Neuronal stem cell (in vitro differentiated cells): ENCODE results near the gene IQCE.

Source experiments
- DNase-seq: peaks from one replicate; pipeline ENCODE4 v3.0.0-alpha.2; 2013; ENCODE audit warnings: low spot score
- H2AFZ ChIP-seq: one replicate; pipeline ENCODE4 v1.6.1; 2013; ENCODE audit warnings: mild to moderate bottlenecking, low read length, inconsistent platforms
- H2AK5ac ChIP-seq: 2 replicates; pipeline ENCODE4 v1.6.1; 2013; ENCODE audit warnings: low read depth, mild to moderate bottlenecking, inconsistent platforms, low read length, moderate library complexity, mixed read lengths
- H2BK120ac ChIP-seq: 2 replicates; pipeline ENCODE4 v1.6.1; 2013; ENCODE audit warnings: low read depth, mild to moderate bottlenecking, inconsistent platforms, low read length, moderate library complexity, mixed read lengths
- H2BK12ac ChIP-seq: one replicate; pipeline ENCODE4 v1.6.1; 2013; ENCODE audit warnings: low read length, inconsistent platforms
- H2BK15ac ChIP-seq: 2 replicates; pipeline ENCODE4 v1.6.1; 2013; ENCODE audit warnings: mild to moderate bottlenecking, low read length, inconsistent platforms, mixed read lengths
- H2BK5ac ChIP-seq: one replicate; pipeline ENCODE4 v1.6.1; 2013; ENCODE audit warnings: inconsistent platforms, mild to moderate bottlenecking, low read length, moderate library complexity
- H3K14ac ChIP-seq: one replicate; pipeline ENCODE4 v1.6.1; 2013; ENCODE audit warnings: low read length, inconsistent platforms
- H3K18ac ChIP-seq: 2 replicates; pipeline ENCODE4 v1.6.1; 2013; ENCODE audit warnings: low read length, inconsistent platforms
- H3K23ac ChIP-seq: 2 replicates; pipeline ENCODE4 v1.6.1; 2013; ENCODE audit warnings: low read depth, mild to moderate bottlenecking, mixed read lengths, low read length, inconsistent platforms; ENCODE audit not compliant: poor library complexity
- H3K27ac ChIP-seq: replicated peaks from 3 replicates; pipeline ENCODE4 v1.5.1; 2013; ENCODE audit warnings: low read length, inconsistent platforms
- H3K27me3 ChIP-seq, 3 experiments: 2 replicates each; pipeline ENCODE4 v1.6.1; 2013; ENCODE audit warnings: low read length in 3 of 3, mild to moderate bottlenecking in 2 of 3, inconsistent platforms in 1 of 3, low read depth in 1 of 3, mixed read lengths in 1 of 3, moderate library complexity in 1 of 3; ENCODE audit not compliant: control insufficient read depth in 3 of 3, insufficient read depth in 3 of 3
- H3K36me3 ChIP-seq, 2 donors: replicated peaks in 1 of 2; 2 replicates each; pipeline ENCODE4 v1.6.1; 2013; ENCODE audit warnings: low read length in 2 of 2; ENCODE audit not compliant: control insufficient read depth in 2 of 2, insufficient read depth in 2 of 2
- H3K4ac ChIP-seq: 2 replicates; pipeline ENCODE4 v1.6.1; 2013; ENCODE audit warnings: inconsistent platforms, mild to moderate bottlenecking, low read length, moderate library complexity
- H3K4me1 ChIP-seq, 2 donors: 1 replicate in 1 of 2; 2 replicates in 1 of 2; pipeline ENCODE4 v1.6.1; 2013; ENCODE audit warnings: low read length in 2 of 2, low read depth in 1 of 2; ENCODE audit not compliant: control insufficient read depth in 2 of 2, insufficient read depth in 1 of 2
- H3K4me2 ChIP-seq: one replicate; pipeline ENCODE4 v1.6.1; 2013; ENCODE audit warnings: mild to moderate bottlenecking, low read length, inconsistent platforms; ENCODE audit not compliant: insufficient read depth, poor library complexity, severe bottlenecking
- H3K4me3 ChIP-seq, 2 donors: 2 replicates each; pipeline ENCODE4 v1.5.1; 2013; ENCODE audit warnings: low read length in 2 of 2, mild to moderate bottlenecking in 2 of 2, inconsistent platforms in 1 of 2, moderate library complexity in 1 of 2
- H3K79me1 ChIP-seq: one replicate; pipeline ENCODE4 v1.6.1; 2013; ENCODE audit warnings: low read depth, mild to moderate bottlenecking, inconsistent platforms, low read length, moderate library complexity
- H3K9ac ChIP-seq: one replicate; pipeline ENCODE4 v1.6.1; 2013; ENCODE audit warnings: mild to moderate bottlenecking, low read depth, low read length, inconsistent platforms; ENCODE audit not compliant: poor library complexity
- H3K9me3 ChIP-seq, 2 donors: replicated peaks in 1 of 2; 2 replicates each; pipeline versions ENCODE3 to v1.6.1; 2013; ENCODE audit warnings: low read length in 2 of 2, mild to moderate bottlenecking in 2 of 2, inconsistent platforms in 1 of 2, low read depth in 1 of 2, mixed read lengths in 1 of 2, moderate library complexity in 1 of 2; ENCODE audit not compliant: control insufficient read depth in 2 of 2, insufficient read depth in 1 of 2
- H4K8ac ChIP-seq: one replicate; pipeline ENCODE4 v1.6.1; 2013; ENCODE audit warnings: low read depth, mild to moderate bottlenecking, inconsistent platforms, low read length, moderate library complexity
- H4K91ac ChIP-seq: one replicate; pipeline ENCODE4 v1.6.1; 2013; ENCODE audit warnings: low read length, low read depth, mild to moderate bottlenecking, inconsistent platforms; ENCODE audit not compliant: poor library complexity
- WGBS, 2 donors: extraction: QIAGEN DNeasy Blood & Tissue Kit; methylation state at CpG; one replicate each; pipeline ENCODE4 v1.1.7; 2013; ENCODE audit warnings: missing lambda C conversion rate in 2 of 2, mixed read lengths in 1 of 2; ENCODE audit not compliant: insufficient read length in 2 of 2, insufficient replicate concordance in 1 of 2; ENCODE audit errors: extremely low coverage in 2 of 2; 5-methylcytosine and 5-hydroxymethylcytosine counted together

Gene IQCE

DNA sequence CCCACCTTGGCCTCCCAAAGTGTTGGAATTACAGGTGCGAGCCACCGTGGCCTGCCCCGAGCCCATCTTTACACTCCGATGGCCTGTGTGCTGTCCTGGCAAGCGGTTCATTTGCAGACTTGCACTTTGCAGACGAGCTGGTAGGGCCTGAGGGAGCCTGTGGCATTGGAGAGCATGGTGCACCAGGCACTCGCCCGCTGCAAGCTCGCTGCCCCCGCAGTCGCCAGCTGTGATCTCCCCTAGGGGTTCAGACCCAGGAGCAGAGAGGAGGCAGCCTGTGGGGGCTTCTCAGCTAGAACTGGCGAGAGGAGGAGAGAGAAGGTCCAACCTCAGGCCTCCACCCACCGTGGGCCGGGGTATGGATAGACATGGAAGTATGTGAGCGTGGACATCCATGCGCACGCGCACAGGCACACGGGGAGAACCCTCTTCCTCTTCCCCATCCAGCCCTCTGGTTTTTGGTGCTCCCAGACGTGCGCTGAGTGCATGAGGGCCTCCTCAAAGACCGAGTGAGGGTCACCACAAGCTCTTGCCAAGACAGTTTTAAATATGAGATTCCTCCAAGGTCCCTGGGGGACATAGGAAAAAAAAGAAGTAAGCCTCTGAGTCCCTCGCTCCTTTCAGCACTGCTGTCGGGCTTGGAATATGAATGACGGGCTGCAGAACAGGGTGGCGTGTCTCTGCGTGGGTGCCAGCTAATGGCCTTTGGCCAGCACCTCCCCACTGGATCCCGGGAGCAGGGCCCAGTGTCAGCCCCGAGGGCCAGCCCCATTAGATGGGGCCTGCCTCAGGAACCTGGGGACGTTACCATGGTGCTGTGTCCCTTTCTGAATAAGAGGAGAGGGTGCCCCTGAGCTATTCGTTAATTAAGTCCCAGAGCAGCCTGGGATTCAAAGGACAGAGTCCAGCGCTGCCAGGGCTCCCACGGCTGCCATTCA lies 57.9 kb downstream of the IQCE start:
- peak overlapping the region; percentile 90 for H4K91ac ChIP-seq
- no peaks in the 10 kb centered on the region for H3K9me3 ChIP-seq
- no peak overlapping the region for H4K8ac ChIP-seq
- DNase-seq, result no peak
- H2AK5ac ChIP-seq, result peak overlapping the region; percentile 100
- no peak overlapping the region for H3K4me2 ChIP-seq
- H2BK15ac ChIP-seq, result peak overlapping the region; percentile 97
- peak overlapping the region; percentile 94 for H2BK5ac ChIP-seq
- H2AFZ ChIP-seq, result peak overlapping the region; percentile 79
- no CpG with 5 or more reads among the region's 33 CpGs for WGBS, 2 donors
- peak overlapping the region; percentile 63 for H3K9ac ChIP-seq
- H2BK120ac ChIP-seq, result peak overlapping the region; percentile 98
- peak overlapping the region; percentile 87 for H2BK12ac ChIP-seq
- no peaks in the 10 kb centered on the region for H3K27me3 ChIP-seq
- peak overlapping the region; percentile 95 for H3K18ac ChIP-seq
- peak overlapping the region; percentile 91 for H3K27ac ChIP-seq
- H3K23ac ChIP-seq, result peak overlapping the region; percentile 12
- H3K14ac ChIP-seq, result no peak overlapping the region
- no peak overlapping the region for H3K4me3 ChIP-seq
- H3K36me3 ChIP-seq, result no peaks in the 10 kb centered on the region
- peak overlapping the region; percentile 81 for H3K4ac ChIP-seq
- H3K4me1 ChIP-seq, result peaks cover 24 to 30% of the 10 kb centered on the region in 2 donors
- H3K79me1 ChIP-seq, result no peaks in the 10 kb centered on the region

- Histone ChIP-seq H3K14ac (peak overlapping the region; percentile 56), H3K79me1 (no peaks in the 10 kb centered on the region), H2AFZ (peak overlapping the region; percentile 79), H3K27me3 (no peaks in the 10 kb centered on the region), H4K8ac (no peak overlapping the region), H4K91ac (no peak overlapping the region), H3K9ac (peak overlapping the region; percentile 33), H3K4me3 (no peak overlapping the region), H3K9me3 (no peaks in the 10 kb centered on the region), H2BK5ac (peak overlapping the region; percentile 13), H3K36me3 (no peaks in the 10 kb centered on the region), H3K18ac (peak overlapping the region; percentile 81), H3K4me2 (no peak overlapping the region), H2AK5ac (peak overlapping the region; percentile 78), H3K4me1 (peaks cover 31 to 33% of the 10 kb centered on the region in 2 donors), H2BK120ac (peak overlapping the region; percentile 56), H2BK15ac (peak overlapping the region; percentile 40), H3K27ac (peak overlapping the region; percentile 91), H2BK12ac (no peak overlapping the region), H3K23ac (no peak overlapping the region), H3K4ac (peak overlapping the region; percentile 1)
- no peak for DNase-seq
- no CpG with 5 or more reads among the region's 22 CpGs for WGBS, 2 donors
Measured at GRCh38 chr7:2617325-2617905, 58.6 kb downstream of the IQCE start.

DNA sequence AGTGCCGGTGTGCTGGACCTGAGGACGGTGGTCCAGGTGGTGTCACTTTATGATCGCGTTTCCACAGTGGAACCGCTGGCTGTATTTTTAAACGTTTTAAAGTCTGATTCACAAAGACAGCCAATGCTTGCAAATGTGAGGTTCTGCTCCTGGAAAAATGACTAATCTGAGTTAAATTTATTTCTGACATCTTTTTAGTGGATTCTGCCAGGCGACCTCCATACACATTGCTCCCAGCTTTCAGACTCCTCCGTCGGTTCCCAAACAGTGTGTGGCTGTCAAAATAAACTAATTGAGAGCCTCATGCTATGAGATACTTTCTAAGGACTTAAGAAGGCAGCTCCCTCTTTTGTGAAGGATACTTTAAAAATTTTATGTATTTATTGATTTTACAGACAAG lies 60.3 kb downstream of the IQCE start:
- no peak overlapping the region for H3K4me3 ChIP-seq
- H3K4ac ChIP-seq, result no peak overlapping the region
- no peak overlapping the region for H3K23ac ChIP-seq
- H3K14ac ChIP-seq, result no peak overlapping the region
- no peak overlapping the region for H3K27ac ChIP-seq
- no peak overlapping the region for H2BK12ac ChIP-seq
- no peak overlapping the region for H2BK15ac ChIP-seq
- H3K4me2 ChIP-seq, result no peak overlapping the region
- no CpG with 5 or more reads among the region's 9 CpGs for WGBS, 2 donors
- H4K8ac ChIP-seq, result no peak overlapping the region
- peaks cover 33% of the 10 kb centered on the region in 2 donors for H3K4me1 ChIP-seq
- H2BK5ac ChIP-seq, result no peak overlapping the region
- no peak overlapping the region for H3K9ac ChIP-seq
- no peaks in the 10 kb centered on the region for H3K27me3 ChIP-seq
- H2AK5ac ChIP-seq, result no peak overlapping the region
- no peak overlapping the region for H2BK120ac ChIP-seq
- H3K79me1 ChIP-seq, result peaks cover 4% of the 10 kb centered on the region
- no peak overlapping the region for H2AFZ ChIP-seq
- no peaks in the 10 kb centered on the region for H3K36me3 ChIP-seq
- no peaks in the 10 kb centered on the region for H3K9me3 ChIP-seq
- no peak for DNase-seq
- no peak overlapping the region for H4K91ac ChIP-seq
- H3K18ac ChIP-seq, result no peak overlapping the region
